ENCODE data around the gene BGLAP.

The BGLAP gene

DNA sequence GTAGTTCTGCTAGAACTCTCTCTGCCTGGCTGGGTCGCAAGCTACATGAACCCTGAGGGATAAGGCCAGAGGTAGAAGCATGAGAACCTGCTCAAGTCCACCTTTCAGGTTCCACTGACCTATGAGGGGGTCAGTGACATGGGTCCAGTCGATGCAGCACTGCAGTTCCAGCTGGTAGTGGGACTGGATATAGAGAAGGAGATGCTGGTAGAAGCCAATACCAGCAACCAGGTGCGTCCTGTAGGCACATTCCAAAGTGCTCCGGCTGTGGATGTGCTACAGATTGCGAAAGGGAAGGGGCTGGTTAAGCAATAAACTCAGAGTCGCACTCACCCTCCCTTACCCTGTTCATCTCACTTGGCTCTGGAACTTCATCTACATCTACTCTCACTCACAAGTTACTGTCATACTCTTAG, 35.0 kb downstream of the BGLAP start:
- ChIA-PET POLR2A (no interaction called here), CTCF (no interaction called here)
- Histone ChIP-seq H3K9me3 (ENCODE audit: control insufficient read depth, insufficient read depth, low read depth, low read length) (no peaks in the 10 kb centered on the region), H3K4me3 (ENCODE audit: low read depth, low read length) (no peak overlapping the region), H3K36me3 (ENCODE audit: control insufficient read depth in 2 of 2, insufficient read depth in 1 of 2, low read length in 2 of 2) (peaks cover 52 to 85% of the 10 kb centered on the region in 2 experiments; a peak in 2 of 3 replicates), H3K27ac (ENCODE audit: extremely low read depth, low read depth, low read length) (no peak overlapping the region), H3K4me1 (ENCODE audit: control insufficient read depth, insufficient read depth, low read length) (peaks cover 4% of the 10 kb centered on the region; the same call in 1 of the 2 replicates)
- no peak for TF ChIP-seq ZNF2 (tag by site-specific recombination; IDR thresholded peaks at IDR 0.05)
- no peak for TF ChIP-seq ZNF114 (tag by site-specific recombination; IDR thresholded peaks at IDR 0.05)
- no peak for TF ChIP-seq PBX3 (CRISPR knock-in tag; IDR thresholded peaks at IDR 0.05)
- no peak for TF ChIP-seq ZNF530 (tag by site-specific recombination; IDR thresholded peaks at IDR 0.05; ENCODE audit: low read depth)
- no peak for TF ChIP-seq ZNF416 (tag by site-specific recombination; IDR thresholded peaks at IDR 0.05)
- peak; percentile 70 for TF ChIP-seq PRDM1 (tag by site-specific recombination; IDR thresholded peaks at IDR 0.05)
- no peak for TF ChIP-seq ZFP41 (tag by site-specific recombination; IDR thresholded peaks at IDR 0.05; ENCODE audit: borderline replicate concordance)
- TF ChIP-seq ZNF274 (IDR thresholded peaks at IDR 0.05; ENCODE audit: low read length) = no peak
- TF ChIP-seq ZNF274 (tag by site-specific recombination; IDR thresholded peaks at IDR 0.05; ENCODE audit: borderline replicate concordance) = no peak

- peaks cover 29 to 62% of the 10 kb centered on the region in 2 experiments; a peak in 2 of 3 replicates for H3K36me3 ChIP-seq (ENCODE audit: control insufficient read depth in 2 of 2, insufficient read depth in 1 of 2, low read length in 2 of 2)
- ChIA-PET POLR2A (interaction anchor here (0.5 kb wide), 1 partner anchor 51 kb away, joined by 3 read pairs; no protein-coding TSS in a partner anchor), CTCF (interaction anchor here (0.6 to 2.2 kb wide), 4 partner anchors 8 to 109 kb away, joined by 3 to 9 read pairs (median 3); no protein-coding TSS in a partner anchor)
These were observed 37.9 kb downstream of the BGLAP start for GRCh38 chr1:156279837-156280236.

DNA sequence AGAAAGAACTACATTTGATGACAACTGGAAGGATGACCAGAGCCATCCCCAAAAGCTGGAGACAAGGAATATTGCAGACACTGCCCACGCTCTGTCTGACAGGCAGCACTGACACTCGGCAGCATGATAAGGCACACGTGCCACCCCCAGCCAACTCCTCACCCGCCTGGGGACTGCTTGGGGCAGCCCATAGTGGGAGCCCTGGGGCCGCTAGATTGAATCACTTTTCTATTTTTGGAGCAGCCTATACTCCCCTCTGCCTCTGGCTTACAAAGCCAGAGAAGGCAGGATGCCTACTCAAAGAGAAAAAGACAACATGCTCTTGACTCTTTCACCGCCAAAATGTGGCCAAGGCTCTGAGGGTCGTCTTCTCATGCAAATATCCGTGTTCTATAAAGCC, 39.3 kb downstream of the BGLAP start:
- peak overlapping the region; percentile 91 for H3K4me3 ChIP-seq (ENCODE audit: low read depth, low read length)
- ChIA-PET CTCF (interaction anchor here (1.1 to 2.2 kb wide), 4 partner anchors 10 to 185 kb away, joined by 3 to 9 read pairs (median 6); no protein-coding TSS in a partner anchor), POLR2A (interaction anchor here (0.9 to 1.7 kb wide), 3 partner anchors 21 to 42 kb away, joined by 4 to 6 read pairs (median 4); no protein-coding TSS in a partner anchor)
- TF ChIP-seq ZNF18 (tag by site-specific recombination; IDR thresholded peaks at IDR 0.05) (no peak), MZF1 (tag by site-specific recombination; IDR thresholded peaks at IDR 0.05; ENCODE audit: borderline replicate concordance) (peak; percentile 57; the same call in 1 of the 2 replicates), ZNF302 (tag by site-specific recombination; IDR thresholded peaks at IDR 0.05; ENCODE audit: low read depth) (no peak), EGR2 (tag by site-specific recombination; IDR thresholded peaks at IDR 0.05; ENCODE audit: low read depth) (peak; percentile 57), GLIS2 (tag by site-specific recombination; IDR thresholded peaks at IDR 0.05) (peak; percentile 77), GLIS1 (tag by site-specific recombination; IDR thresholded peaks at IDR 0.05) (peak; percentile 85), ZNF366 (tag by site-specific recombination; conservative IDR thresholded peaks at IDR 0.05) (peak; percentile 53), WT1 (tag by site-specific recombination; IDR thresholded peaks at IDR 0.05) (peak; percentile 63), ZNF211 (tag by site-specific recombination; IDR thresholded peaks at IDR 0.05; ENCODE audit: low read depth) (no peak), ZIC2 (tag by site-specific recombination; IDR thresholded peaks at IDR 0.05) (0 out of 2 replicates have a peak, but pooled peaks have one; percentile 39), FEZF1 (tag by site-specific recombination; IDR thresholded peaks at IDR 0.05) (no peak), ZNF404 (tag by site-specific recombination; IDR thresholded peaks at IDR 0.05) (no peak), ZBTB17 (tag by site-specific recombination; IDR thresholded peaks at IDR 0.05) (peak; percentile 33; the same call in 1 of the 2 replicates), ZNF600 (tag by site-specific recombination; IDR thresholded peaks at IDR 0.05) (0 out of 2 replicates have a peak, but pooled peaks have one; percentile 22), ZFHX2 (tag by site-specific recombination; conservative IDR thresholded peaks at IDR 0.05) (peak; percentile 74)
- TF ChIP-seq, protein P1, sequence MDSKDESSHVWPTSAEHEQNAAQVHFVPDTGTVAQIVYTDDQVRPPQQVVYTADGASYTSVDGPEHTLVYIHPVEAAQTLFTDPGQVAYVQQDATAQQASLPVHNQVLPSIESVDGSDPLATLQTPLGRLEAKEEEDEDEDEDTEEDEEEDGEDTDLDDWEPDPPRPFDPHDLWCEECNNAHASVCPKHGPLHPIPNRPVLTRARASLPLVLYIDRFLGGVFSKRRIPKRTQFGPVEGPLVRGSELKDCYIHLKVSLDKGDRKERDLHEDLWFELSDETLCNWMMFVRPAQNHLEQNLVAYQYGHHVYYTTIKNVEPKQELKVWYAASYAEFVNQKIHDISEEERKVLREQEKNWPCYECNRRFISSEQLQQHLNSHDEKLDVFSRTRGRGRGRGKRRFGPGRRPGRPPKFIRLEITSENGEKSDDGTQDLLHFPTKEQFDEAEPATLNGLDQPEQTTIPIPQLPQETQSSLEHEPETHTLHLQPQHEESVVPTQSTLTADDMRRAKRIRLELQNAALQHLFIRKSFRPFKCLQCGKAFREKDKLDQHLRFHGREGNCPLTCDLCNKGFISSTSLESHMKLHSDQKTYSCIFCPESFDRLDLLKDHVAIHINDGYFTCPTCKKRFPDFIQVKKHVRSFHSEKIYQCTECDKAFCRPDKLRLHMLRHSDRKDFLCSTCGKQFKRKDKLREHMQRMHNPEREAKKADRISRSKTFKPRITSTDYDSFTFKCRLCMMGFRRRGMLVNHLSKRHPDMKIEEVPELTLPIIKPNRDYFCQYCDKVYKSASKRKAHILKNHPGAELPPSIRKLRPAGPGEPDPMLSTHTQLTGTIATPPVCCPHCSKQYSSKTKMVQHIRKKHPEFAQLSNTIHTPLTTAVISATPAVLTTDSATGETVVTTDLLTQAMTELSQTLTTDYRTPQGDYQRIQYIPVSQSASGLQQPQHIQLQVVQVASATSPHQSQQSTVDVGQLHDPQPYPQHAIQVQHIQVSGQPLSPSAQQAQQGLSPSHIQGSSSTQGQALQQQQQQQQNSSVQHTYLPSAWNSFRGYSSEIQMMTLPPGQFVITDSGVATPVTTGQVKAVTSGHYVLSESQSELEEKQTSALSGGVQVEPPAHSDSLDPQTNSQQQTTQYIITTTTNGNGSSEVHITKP (tag by site-specific recombination; IDR thresholded peaks at IDR 0.05) = peak; percentile 92
- peak overlapping the region; percentile 67; the same call in 1 of the 2 replicates for H3K27ac ChIP-seq (ENCODE audit: extremely low read depth, low read depth, low read length)
- peaks cover 14 to 62% of the 10 kb centered on the region in 2 experiments; a peak in 2 of 3 replicates for H3K36me3 ChIP-seq (ENCODE audit: control insufficient read depth in 2 of 2, insufficient read depth in 1 of 2, low read length in 2 of 2)
- H3K9me3 ChIP-seq (ENCODE audit: control insufficient read depth, insufficient read depth, low read depth, low read length) = no peaks in the 10 kb centered on the region
- peaks cover 4% of the 10 kb centered on the region; the same call in 1 of the 2 replicates for H3K4me1 ChIP-seq (ENCODE audit: control insufficient read depth, insufficient read depth, low read length)

More at GRCh38 chr1:156279837-156280236, 37.9 kb downstream of the BGLAP start:
- Histone ChIP-seq H3K27ac (ENCODE audit: extremely low read depth, low read depth, low read length) (no peak overlapping the region), H3K4me1 (ENCODE audit: control insufficient read depth, insufficient read depth, low read length) (peaks cover 4% of the 10 kb centered on the region; the same call in 1 of the 2 replicates), H3K9me3 (ENCODE audit: control insufficient read depth, insufficient read depth, low read depth, low read length) (no peaks in the 10 kb centered on the region), H3K4me3 (ENCODE audit: low read depth, low read length) (no peak overlapping the region)
- TF ChIP-seq ZNF664 (tag by site-specific recombination; IDR thresholded peaks at IDR 0.05) (peak; percentile 93), ZNF785 (tag by site-specific recombination; IDR thresholded peaks at IDR 0.05) (no peak)

All from HEK293 (cell line).